GM18511 (cell line): Measurements from ENCODE around the gene MORC1.
"Not testable (repeated sequence)": the region's sequence is repeated elsewhere in the genome, so short reads cannot be mapped to it uniquely, and the experiment has no call there.

ENCODE experiments used
- ATAC-seq: cut with Tn5 transposase; IDR thresholded peaks from one replicate; pipeline ENCODE4 v1.9.1; 2021; ENCODE audit warnings: mild to moderate bottlenecking, moderate library complexity; ENCODE audit not compliant: unreplicated experiment

Gene MORC1

GRCh38 chr3:109112946-109113760 is 4.8 kb downstream of the MORC1 start:
- ATAC-seq: no peak

DNA sequence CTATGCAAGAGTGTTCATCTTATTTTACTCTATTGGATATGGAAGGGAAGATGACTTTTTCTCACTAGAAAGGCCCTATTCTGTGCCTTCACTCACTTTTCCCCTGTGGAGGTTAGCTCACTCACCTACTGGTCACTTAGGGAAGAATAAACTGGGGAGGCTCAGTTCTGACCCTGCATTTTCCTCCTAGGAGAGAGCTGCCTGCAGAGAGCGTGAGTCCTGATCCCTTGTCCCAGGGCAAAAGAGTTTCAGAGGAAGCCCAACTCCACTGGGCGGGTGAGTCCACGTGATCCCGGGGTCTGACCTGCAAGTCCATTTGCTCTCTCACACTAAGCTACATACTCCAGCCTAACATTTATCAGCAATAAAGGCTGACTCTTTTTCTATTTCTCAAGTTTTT is 8.4 kb downstream of the MORC1 start:
- ATAC-seq: no peak

DNA sequence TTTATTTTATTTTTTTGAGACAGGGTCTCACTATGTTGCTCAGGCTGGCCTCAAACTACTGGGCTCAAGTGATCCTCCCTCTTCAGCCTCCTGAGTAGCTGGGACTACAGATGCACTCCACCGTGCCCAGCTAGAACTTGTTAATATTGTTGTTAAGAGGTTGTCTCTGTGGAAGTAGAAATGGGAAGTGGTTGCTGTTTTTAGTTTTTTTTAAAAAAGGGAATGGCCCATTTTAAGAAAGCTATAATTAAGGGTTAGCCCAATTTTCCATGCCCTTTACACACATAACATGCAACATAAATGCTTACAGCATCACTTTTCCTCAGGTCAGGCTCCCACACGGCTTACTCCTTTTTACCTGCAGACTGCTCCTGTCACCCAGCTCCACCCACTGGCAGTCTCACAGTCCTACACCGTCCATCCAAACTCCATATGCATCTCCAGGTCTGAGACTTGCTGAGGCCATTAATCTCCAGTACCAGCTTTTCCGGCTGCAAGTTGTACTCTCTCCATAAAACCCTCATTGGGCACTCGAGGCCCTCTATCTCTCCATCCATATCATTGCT is 19.8 kb downstream of the MORC1 start:
- peak; percentile 61 for ATAC-seq

- no peak for ATAC-seq
These were observed 22.8 kb downstream of the MORC1 start for GRCh38 chr3:109095166-109095565.

DNA sequence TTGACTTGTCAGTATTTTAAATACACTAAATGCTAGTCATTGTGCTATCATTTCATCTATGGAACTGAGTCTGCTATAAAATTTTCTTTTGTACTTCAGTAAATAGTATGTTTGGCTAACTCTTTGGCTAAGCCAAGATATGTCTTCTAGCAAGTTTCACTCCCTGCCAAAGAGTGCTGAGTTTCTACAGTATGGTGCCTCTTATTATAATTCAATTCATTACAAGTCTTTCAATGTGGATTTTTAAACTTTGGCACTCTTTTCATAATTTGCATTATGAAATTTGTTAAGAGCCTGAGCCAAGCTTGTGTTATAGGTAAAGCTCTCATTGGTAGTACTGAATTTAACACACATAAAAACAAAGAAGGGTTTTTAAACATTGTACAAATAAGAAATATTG is 24.4 kb downstream of the MORC1 start:
- ATAC-seq: no peak

DNA sequence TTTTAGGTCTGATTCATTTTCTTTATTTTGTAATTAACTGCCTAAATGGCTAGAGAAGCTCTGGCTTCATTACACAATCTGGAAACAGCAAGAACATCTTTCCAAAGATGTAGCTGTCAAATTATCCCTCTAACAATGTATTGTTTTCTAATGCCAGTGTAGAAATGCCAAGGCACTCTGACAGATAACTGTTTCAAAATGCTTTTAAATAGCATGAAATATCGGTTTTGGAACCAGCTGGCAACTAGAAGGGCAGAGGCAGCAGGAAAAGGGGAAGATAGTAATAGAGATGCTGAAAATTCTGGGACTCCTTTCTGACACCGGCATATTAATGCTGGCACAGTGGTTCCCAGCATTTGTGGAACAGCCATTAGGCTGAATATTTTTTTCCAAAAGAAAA is 26.1 kb downstream of the MORC1 start:
- no peak for ATAC-seq

DNA sequence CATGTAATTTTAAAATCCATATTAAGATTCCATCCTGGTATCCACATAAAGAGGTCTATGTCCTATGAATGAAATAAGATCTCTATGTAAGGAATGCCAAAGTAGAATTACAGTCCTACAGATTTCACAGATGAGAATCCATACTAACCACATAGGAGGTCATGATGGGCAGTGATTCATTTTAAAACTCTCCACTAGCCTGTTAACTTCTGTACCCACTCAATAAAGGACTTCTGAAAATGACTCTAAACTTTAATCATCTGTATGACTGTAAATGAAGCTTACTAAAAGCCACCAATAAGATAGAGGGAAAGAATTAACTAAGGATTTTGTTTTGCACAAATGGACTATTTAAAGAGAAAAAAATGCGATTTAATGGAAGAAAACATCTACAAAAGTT is 28.7 kb downstream of the MORC1 start:
- ATAC-seq: no peak

DNA sequence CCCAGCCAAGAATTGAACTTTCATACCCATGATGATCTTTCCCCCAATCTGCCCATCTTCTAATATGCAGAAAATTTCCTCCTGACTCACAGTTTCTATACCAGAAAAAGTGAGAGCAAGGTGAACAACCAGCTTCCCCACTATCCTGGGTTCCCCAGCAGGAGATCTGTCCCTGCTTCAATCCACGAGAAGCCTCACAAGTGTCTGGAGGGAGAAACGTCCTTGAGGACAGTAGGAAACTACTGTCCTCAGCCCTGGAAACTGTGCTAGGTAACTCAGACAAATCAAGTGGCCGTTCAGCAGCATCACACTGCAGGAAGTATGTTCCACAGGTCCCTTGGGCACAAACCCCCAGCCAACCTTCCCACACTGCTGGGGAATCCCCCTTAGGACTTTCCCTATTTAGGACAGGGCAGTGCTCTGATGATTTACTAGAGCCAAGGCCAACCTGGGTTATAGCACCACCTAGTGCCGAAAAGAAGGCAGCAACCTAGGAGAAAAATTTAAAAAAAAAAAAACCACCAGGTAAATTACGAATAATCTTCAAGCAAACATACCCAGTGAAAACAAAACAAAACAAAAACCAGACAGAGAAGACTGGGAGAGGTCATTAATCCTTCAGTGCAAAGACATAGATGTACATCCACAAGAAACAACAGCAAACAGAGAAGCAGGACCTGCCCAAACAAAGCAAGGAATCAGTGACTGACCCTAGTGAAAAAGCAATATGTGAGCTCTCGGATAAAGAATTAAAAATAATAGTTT is 36.0 kb downstream of the MORC1 start:
- ATAC-seq: peak; percentile 100

DNA sequence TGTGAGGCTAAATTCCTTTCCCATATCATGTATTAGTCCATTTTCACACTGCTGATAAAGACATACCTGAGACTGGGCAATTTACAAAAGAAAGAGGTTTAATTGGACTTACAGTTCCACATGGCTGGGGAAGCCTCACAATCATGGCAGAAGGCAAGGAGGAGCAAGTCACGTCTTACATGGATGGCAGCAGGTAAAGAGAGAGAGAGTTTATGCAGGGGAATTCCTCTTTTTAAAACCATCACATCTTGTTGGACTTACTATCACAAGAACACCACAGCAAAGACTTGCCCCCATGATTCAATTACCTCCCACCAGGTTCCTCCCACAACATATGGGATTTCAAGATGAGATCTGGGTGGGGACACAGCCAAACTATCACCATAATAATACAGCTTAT is 37.8 kb downstream of the MORC1 start:
- ATAC-seq: not testable (repeated sequence)

- no peak for ATAC-seq
These were observed 44.8 kb downstream of the MORC1 start for GRCh38 chr3:109073116-109073515.

DNA sequence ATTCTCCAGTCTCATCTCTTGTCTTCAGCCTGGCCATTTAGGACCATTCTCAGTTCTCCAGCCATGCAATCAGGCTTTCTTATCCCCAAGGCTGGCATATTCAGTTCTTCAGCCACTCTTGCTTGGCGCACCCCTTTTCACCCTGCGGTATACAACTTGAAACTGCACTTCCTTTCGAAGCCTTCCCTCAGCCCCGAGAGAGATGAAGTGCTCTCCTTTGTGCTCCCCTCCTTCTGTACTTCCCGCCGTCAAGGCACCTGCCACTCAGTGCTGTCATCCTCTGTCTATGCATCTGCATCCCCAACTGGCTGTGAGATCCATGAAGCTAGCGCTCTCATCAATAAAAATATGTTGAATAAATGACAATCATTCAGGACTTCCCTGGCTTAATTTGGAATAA is 45.7 kb downstream of the MORC1 start:
- peak; percentile 88 for ATAC-seq

GRCh38 chr3:109071350-109072142 is 46.4 kb downstream of the MORC1 start:
- ATAC-seq: peak; percentile 50

- ATAC-seq: no peak
These were observed 47.7 kb downstream of the MORC1 start for GRCh38 chr3:109070211-109070610.

GRCh38 chr3:109066864-109067263 is 51.1 kb downstream of the MORC1 start:
- ATAC-seq: no peak

- peak; percentile 87 for ATAC-seq
These were observed 58.7 kb downstream of the MORC1 start for GRCh38 chr3:109059264-109059663.

GRCh38 chr3:109057616-109058015 is 60.3 kb downstream of the MORC1 start:
- no peak for ATAC-seq

DNA sequence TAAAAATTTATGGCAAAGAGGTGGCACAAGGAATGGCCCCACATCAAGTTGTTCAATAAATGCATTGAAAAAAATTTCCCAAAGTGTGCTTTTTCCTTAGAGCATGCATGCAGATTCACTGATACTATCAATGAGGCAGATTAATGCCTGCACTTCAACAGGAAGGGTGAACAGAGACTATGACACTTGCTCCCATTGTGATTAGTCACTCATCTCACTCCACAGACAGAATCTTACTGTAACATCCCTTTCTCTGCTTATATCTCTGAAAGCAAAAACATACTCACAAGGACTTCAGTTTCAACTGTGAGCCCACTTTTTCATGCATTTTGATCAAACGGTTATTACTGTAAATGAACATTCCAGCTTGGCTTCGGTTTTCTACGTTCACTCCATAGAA is 60.9 kb downstream of the MORC1 start:
- ATAC-seq: no peak

- ATAC-seq: peak; percentile 77
These were observed 67.3 kb downstream of the MORC1 start for GRCh38 chr3:109050591-109051167.

DNA sequence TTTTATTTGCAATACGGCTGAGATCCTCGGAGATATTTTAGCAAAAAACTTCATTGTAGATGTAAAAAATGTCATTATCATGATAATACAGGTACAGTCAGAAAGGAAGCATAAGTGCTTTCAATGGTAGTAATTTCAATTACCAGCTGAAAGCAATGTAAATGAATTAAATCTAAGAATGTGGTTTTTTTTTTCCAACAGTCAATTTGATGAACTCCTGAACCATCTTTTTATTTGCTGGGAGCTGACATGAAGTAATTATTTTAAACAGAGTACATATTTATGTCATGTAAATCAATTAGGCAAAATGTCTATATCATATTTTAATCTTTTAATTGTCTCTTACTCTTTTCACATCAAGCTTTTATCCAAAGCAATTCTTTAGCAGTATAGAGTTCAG is 70.6 kb downstream of the MORC1 start:
- ATAC-seq: no peak

DNA sequence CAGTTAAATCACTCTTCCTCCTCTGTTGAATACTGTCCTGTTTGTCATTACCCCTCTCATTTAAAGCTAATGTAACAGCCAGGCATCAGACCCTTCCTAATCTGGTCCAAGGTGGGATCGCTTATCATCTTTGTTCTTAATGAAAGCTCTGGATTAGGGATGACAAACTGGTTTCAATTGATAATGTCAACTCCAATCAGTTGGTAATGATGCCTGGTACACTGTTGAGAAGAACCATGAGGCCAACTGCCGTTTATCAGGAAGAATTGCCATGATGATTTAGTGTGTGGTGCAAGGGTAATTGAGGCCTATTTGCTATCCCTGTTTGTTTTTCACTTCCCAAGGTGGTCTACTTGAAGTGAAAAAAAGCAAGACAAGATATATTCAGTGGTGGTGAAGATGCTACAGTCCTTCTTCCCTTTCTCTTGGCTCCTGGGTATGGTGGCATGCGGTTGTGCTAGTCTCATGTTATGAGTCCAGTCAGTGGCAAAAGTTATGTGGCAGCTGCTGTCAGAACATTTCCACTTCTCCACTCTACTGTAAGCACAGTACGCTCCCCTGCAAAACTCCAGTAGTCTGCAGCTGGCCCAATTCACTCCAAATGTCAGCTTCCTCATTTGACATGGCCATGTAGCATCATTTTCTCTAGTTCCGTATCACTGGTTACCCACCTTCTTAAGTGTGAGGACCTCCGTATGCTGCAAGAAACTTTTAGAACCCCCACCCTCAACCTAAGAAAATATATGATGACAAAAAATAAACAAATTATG is 72.5 kb downstream of the MORC1 start:
- no peak for ATAC-seq
